GM23338 (cell line): ENCODE data around the gene TBCD. TPM values are rescaled to one million over a fixed set of nuclear protein-coding genes. Genes with fewer than 3 reads are reported as not detected.
A peak's percentile ranks its signal among the peaks of the same experiment; 100 is the strongest.

Source experiments
- ATAC-seq: fragments of 200-7000 bp; cut with Tn5 transposase; 3 replicates; pipeline ENCODE4 v1.9.1; 2020
- DNase-seq: peaks from one replicate; pipeline ENCODE4 v3.0.0-alpha.2; 2015; ENCODE audit warnings: low spot score
- H2AFZ ChIP-seq: fragments of 200-600 bp; sonication (generic); 2 replicates; pipeline ENCODE4 v1.8.0; 2016; ENCODE audit warnings: antibody characterized with exemption, mild to moderate bottlenecking, moderate library complexity
- H3F3A ChIP-seq: fragments of 200-600 bp; sonication (generic); replicated peaks from 2 replicates; pipeline ENCODE4 v1.8.0; 2017; ENCODE audit warnings: antibody characterized with exemption, mixed run types, low read depth
- H3K27ac ChIP-seq: fragments of 200-600 bp; sonication (generic); 2 replicates; pipeline ENCODE4 v1.6.1; 2016; ENCODE audit warnings: low read depth
- H3K27me3 ChIP-seq: fragments of 200-600 bp; sonication (generic); 2 replicates; pipeline ENCODE4 v1.8.0; 2016; ENCODE audit warnings: mild to moderate bottlenecking, mixed run types, moderate library complexity; ENCODE audit not compliant: insufficient read depth
- H3K36me3 ChIP-seq: fragments of 200-600 bp; sonication (generic); 2 replicates; pipeline ENCODE4 v1.8.0; 2016; ENCODE audit warnings: mild to moderate bottlenecking; ENCODE audit not compliant: insufficient read depth
- H3K4me1 ChIP-seq: fragments of 200-600 bp; sonication (generic); 2 replicates; pipeline ENCODE4 v1.8.0; 2016; ENCODE audit warnings: mild to moderate bottlenecking, moderate library complexity; ENCODE audit not compliant: insufficient read depth
- H3K4me2 ChIP-seq: fragments of 200-600 bp; sonication (generic); 2 replicates; pipeline ENCODE4 v1.7.1; 2017; ENCODE audit warnings: mixed run types
- H3K4me3 ChIP-seq: fragments of 200-600 bp; sonication (generic); 2 replicates; pipeline ENCODE4 v1.6.1; 2016; ENCODE audit warnings: mixed run types
- H3K79me2 ChIP-seq: fragments of 200-600 bp; sonication (generic); replicated peaks from 2 replicates; pipeline ENCODE4 v1.8.0; 2017; ENCODE audit warnings: mild to moderate bottlenecking; ENCODE audit not compliant: insufficient read depth
- H3K9me2 ChIP-seq: fragments of 200-600 bp; sonication (generic); 2 replicates; pipeline ENCODE4 v1.8.0; 2017; ENCODE audit not compliant: insufficient read depth
- H4K20me1 ChIP-seq: fragments of 200-600 bp; sonication (generic); replicated peaks from 2 replicates; pipeline ENCODE4 v1.8.0; 2017; ENCODE audit warnings: mild to moderate bottlenecking; ENCODE audit not compliant: insufficient read depth
- H3K27ac Mint-ChIP-seq: 2 replicates; pipeline ENCODE4 v1.8.0; 2020; ENCODE audit warnings: inconsistent platforms, mild to moderate bottlenecking, moderate library complexity, mixed read lengths
- H3K27me3 Mint-ChIP-seq: 3 replicates; pipeline ENCODE4 v1.8.0; 2022; ENCODE audit warnings: low read depth, mild to moderate bottlenecking, moderate library complexity, mixed read lengths, inconsistent platforms; ENCODE audit not compliant: insufficient read depth, poor library complexity
- H3K36me3 Mint-ChIP-seq: 3 replicates; pipeline ENCODE4 v1.8.0; 2021; ENCODE audit warnings: low read depth, mild to moderate bottlenecking, inconsistent platforms, moderate library complexity, mixed read lengths
- H3K4me1 Mint-ChIP-seq: 3 replicates; pipeline ENCODE4 v1.8.0; 2020; ENCODE audit warnings: mild to moderate bottlenecking, inconsistent platforms, mixed read lengths
- H3K4me3 Mint-ChIP-seq: 3 replicates; pipeline ENCODE4 v1.8.0; 2021; ENCODE audit warnings: moderate library complexity, mild to moderate bottlenecking, inconsistent platforms, mixed read lengths
- H3K9me3 Mint-ChIP-seq: 3 replicates; pipeline ENCODE4 v1.8.0; 2020; ENCODE audit warnings: moderate library complexity, mild to moderate bottlenecking, inconsistent platforms, mixed read lengths
- CREB1 ChIP-seq: fragments of 250-450 bp; sonication (Bioruptor Pico); IDR thresholded peaks from 2 replicates; pipeline ENCODE4 v1.5.0; 2020; ENCODE audit warnings: low read depth, mild to moderate bottlenecking, moderate library complexity
- EZH2phosphoT487 ChIP-seq: fragments of 200-600 bp; sonication (generic); IDR thresholded peaks from one replicate; pipeline ENCODE4 v1.8.1; 2018; ENCODE audit warnings: antibody characterized with exemption; ENCODE audit not compliant: unreplicated experiment
- POLR2AphosphoS5 ChIP-seq: IDR thresholded peaks from 2 replicates; pipeline ENCODE4 v1.6.1; 2016; ENCODE audit warnings: antibody characterized with exemption, low read depth
- STAT1 ChIP-seq: IDR thresholded peaks from one replicate; pipeline ENCODE4 v1.6.1; 2016; ENCODE audit warnings: antibody characterized with exemption; ENCODE audit not compliant: unreplicated experiment
- ZNF114 ChIP-seq: fragments of 250-450 bp; sonication (Bioruptor Pico); IDR thresholded peaks from 2 replicates; pipeline ENCODE4 v1.5.0; 2020; ENCODE audit warnings: mild to moderate bottlenecking, moderate library complexity
- polyA plus RNA-seq: library from polyadenylated mRNA; unstranded; fragments of >200 nt; fragmentation: Nextera tagmentation; extraction: Ambion mirVana; gene quantifications from 2 replicates; pipeline ENCODE4 v1.2.1, GENCODE V29; 2016
- total RNA-seq: library from RNA; depleted of rRNA; stranded (reverse); fragments of >200 nt; shearing (Covaris generic); gene quantifications from 2 replicates; pipeline ENCODE4 v1.2.3, GENCODE V29; 2014
- TF ChIP-seq, protein P1 (sequence below): fragments of 250-450 bp; sonication (Bioruptor Pico); IDR thresholded peaks from 2 replicates; pipeline ENCODE4 v1.5.0; 2020; ENCODE audit warnings: mild to moderate bottlenecking, moderate library complexity

Gene TBCD
- total and polyA plus RNA-seq, 2 experiments from 2014 or later, result 75.0 to 116 TPM

DNA sequence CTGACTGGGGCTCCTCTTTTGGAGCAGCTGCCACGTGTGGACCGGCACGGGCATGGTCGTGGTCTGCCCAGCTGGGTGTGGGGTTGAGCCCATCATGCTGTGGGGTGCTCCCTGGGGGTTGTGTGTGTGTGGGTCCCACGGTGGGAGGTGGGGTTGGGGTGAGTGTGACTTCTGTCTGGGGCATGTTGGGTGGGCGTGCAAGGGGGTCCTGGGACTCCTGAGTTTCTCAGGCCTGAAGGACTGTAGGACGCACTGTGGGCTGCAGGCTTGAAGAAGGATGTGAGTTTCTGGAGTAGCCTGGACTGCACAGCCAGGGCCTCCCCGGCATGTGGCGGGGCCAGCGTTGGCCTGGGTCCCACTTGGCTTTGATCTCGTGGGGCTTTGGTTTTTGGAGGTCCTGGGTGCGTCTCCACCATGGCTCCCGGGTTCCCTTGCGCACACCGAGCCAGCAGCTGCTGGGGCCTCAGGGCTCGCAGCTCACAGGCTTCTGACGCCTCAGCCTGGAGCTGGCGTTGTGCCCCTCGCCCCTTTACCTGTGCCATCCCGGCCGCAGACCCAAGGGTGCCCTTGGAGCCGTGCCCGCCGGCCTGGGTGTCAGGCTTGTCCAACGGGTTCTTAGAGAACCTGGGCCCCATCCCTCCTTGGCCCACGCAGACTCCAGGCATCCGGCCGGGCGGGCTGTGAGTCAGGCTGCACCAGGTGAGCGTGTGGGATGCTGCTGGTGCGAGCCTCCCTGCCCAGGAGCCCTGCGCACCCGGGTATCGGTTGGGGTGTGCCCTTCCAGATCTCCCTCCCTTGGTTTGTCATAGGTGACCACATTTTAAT lies 122.4 kb downstream of the TBCD start (continued):
- TF ChIP-seq, protein P1, sequence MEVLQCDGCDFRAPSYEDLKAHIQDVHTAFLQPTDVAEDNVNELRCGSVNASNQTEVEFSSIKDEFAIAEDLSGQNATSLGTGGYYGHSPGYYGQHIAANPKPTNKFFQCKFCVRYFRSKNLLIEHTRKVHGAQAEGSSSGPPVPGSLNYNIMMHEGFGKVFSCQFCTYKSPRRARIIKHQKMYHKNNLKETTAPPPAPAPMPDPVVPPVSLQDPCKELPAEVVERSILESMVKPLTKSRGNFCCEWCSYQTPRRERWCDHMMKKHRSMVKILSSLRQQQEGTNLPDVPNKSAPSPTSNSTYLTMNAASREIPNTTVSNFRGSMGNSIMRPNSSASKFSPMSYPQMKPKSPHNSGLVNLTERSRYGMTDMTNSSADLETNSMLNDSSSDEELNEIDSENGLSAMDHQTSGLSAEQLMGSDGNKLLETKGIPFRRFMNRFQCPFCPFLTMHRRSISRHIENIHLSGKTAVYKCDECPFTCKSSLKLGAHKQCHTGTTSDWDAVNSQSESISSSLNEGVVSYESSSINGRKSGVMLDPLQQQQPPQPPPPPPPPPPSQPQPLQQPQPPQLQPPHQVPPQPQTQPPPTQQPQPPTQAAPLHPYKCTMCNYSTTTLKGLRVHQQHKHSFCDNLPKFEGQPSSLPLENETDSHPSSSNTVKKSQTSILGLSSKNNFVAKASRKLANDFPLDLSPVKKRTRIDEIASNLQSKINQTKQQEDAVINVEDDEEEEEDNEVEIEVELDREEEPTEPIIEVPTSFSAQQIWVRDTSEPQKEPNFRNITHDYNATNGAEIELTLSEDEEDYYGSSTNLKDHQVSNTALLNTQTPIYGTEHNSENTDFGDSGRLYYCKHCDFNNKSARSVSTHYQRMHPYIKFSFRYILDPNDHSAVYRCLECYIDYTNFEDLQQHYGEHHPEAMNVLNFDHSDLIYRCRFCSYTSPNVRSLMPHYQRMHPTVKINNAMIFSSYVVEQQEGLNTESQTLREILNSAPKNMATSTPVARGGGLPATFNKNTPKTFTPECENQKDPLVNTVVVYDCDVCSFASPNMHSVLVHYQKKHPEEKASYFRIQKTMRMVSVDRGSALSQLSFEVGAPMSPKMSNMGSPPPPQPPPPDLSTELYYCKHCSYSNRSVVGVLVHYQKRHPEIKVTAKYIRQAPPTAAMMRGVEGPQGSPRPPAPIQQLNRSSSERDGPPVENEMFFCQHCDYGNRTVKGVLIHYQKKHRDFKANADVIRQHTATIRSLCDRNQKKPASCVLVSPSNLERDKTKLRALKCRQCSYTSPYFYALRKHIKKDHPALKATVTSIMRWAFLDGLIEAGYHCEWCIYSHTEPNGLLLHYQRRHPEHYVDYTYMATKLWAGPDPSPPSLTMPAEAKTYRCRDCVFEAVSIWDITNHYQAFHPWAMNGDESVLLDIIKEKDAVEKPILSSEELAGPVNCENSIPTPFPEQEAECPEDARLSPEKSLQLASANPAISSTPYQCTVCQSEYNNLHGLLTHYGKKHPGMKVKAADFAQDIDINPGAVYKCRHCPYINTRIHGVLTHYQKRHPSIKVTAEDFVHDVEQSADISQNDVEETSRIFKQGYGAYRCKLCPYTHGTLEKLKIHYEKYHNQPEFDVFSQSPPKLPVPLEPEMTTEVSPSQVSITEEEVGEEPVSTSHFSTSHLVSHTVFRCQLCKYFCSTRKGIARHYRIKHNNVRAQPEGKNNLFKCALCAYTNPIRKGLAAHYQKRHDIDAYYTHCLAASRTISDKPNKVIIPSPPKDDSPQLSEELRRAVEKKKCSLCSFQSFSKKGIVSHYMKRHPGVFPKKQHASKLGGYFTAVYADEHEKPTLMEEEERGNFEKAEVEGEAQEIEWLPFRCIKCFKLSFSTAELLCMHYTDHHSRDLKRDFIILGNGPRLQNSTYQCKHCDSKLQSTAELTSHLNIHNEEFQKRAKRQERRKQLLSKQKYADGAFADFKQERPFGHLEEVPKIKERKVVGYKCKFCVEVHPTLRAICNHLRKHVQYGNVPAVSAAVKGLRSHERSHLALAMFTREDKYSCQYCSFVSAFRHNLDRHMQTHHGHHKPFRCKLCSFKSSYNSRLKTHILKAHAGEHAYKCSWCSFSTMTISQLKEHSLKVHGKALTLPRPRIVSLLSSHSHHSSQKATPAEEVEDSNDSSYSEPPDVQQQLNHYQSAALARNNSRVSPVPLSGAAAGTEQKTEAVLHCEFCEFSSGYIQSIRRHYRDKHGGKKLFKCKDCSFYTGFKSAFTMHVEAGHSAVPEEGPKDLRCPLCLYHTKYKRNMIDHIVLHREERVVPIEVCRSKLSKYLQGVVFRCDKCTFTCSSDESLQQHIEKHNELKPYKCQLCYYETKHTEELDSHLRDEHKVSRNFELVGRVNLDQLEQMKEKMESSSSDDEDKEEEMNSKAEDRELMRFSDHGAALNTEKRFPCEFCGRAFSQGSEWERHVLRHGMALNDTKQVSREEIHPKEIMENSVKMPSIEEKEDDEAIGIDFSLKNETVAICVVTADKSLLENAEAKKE, result no peak
- no peak for TF ChIP-seq EZH2phosphoT487

DNA sequence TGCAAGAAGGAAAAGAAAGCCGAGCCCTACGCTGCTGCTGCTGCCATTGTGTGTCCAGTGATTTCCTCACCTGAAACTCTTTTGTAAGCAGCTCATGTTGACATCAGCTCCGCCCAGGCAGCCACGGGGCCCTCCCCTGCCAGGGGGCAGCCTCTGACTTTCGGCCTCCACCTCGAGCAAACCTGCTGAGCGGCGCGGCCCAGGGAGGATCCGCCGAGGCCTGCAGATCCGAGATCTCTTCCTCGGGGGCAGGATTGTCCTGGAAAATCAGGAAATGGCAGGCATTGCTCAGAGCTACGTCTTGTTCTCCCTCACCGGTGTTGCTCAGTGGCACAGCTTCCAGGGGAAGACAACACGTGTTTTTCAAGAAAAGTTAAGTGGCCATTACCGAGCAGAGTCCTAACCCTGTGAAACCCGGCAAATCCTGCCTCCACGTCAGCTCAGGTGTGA lies 123.6 kb downstream of the TBCD start:
- H3K27me3 Mint-ChIP-seq, result peaks cover 6% of the 10 kb centered on the region
- H3K4me1 Mint-ChIP-seq, result peaks cover 25% of the 10 kb centered on the region
- H3K9me3 Mint-ChIP-seq, result no peaks in the 10 kb centered on the region
- peaks cover 24% of the 10 kb centered on the region for H3K36me3 Mint-ChIP-seq
- no peaks in the 10 kb centered on the region for H3F3A ChIP-seq
- H3K36me3 ChIP-seq, result no peaks in the 10 kb centered on the region; the same call in 1 of the 2 replicates
- peak overlapping the region; percentile 68 for H3K27ac ChIP-seq
- H3K9me2 ChIP-seq, result no peaks in the 10 kb centered on the region
- no peaks in the 10 kb centered on the region for H3K4me1 ChIP-seq
- H3K4me3 ChIP-seq, result no peak overlapping the region
- no peak overlapping the region for H2AFZ ChIP-seq
- no peaks in the 10 kb centered on the region for H3K27me3 ChIP-seq
- no peak overlapping the region for H3K4me2 ChIP-seq
- peak overlapping the region; percentile 67 for H3K27ac Mint-ChIP-seq
- peaks cover 59% of the 10 kb centered on the region for H3K79me2 ChIP-seq
- ATAC-seq (peak; percentile 59), DNase-seq (peak; percentile 57)
- H3K4me3 Mint-ChIP-seq, result no peak overlapping the region
- H4K20me1 ChIP-seq, result no peaks in the 10 kb centered on the region
- TF ChIP-seq ZNF114, result no peak
- no peak for TF ChIP-seq STAT1
- TF ChIP-seq CREB1 (CRISPR knock-in tag), result no peak
- TF ChIP-seq, protein P1, result no peak
- no peak for TF ChIP-seq POLR2AphosphoS5
